ENCODE data around the gene MICAL3.

The MICAL3 gene

GRCh38 chr22:17782158-17782557 lies 242.2 kb downstream of the MICAL3 start:
- no peak for DNase-seq (ENCODE audit: low read depth)
- no peak for TF ChIP-seq CTCF (conservative IDR thresholded peaks at IDR 0.05; ENCODE audit: control insufficient read depth, insufficient read depth, low read depth, low read length)
- no peak overlapping the region for H3K4me3 ChIP-seq (ENCODE audit: control insufficient read depth, low read depth, low read length)

GRCh38 chr22:17781319-17782031 lies 242.9 kb downstream of the MICAL3 start:
- no peak for TF ChIP-seq CTCF (conservative IDR thresholded peaks at IDR 0.05; ENCODE audit: control insufficient read depth, insufficient read depth, low read depth, low read length)
- no peak overlapping the region for H3K4me3 ChIP-seq (ENCODE audit: control insufficient read depth, low read depth, low read length)
- DNase-seq (ENCODE audit: low read depth), result peak; percentile 80

GRCh38 chr22:17780741-17781318 lies 243.5 kb downstream of the MICAL3 start:
- TF ChIP-seq CTCF (conservative IDR thresholded peaks at IDR 0.05; ENCODE audit: control insufficient read depth, insufficient read depth, low read depth, low read length), result no peak
- DNase-seq (ENCODE audit: low read depth), result no peak
- no peak overlapping the region for H3K4me3 ChIP-seq (ENCODE audit: control insufficient read depth, low read depth, low read length)

GRCh38 chr22:17780116-17780740 lies 244.1 kb downstream of the MICAL3 start:
- DNase-seq (ENCODE audit: low read depth), result no peak

GRCh38 chr22:17779286-17780115 lies 244.9 kb downstream of the MICAL3 start:
- no peak overlapping the region for H3K4me3 ChIP-seq (ENCODE audit: control insufficient read depth, low read depth, low read length)
- no peak for TF ChIP-seq CTCF (conservative IDR thresholded peaks at IDR 0.05; ENCODE audit: control insufficient read depth, insufficient read depth, low read depth, low read length)
- DNase-seq (ENCODE audit: low read depth), result no peak

More at GRCh38 chr22:17780116-17780740, 244.1 kb downstream of the MICAL3 start:
- no peak overlapping the region for H3K4me3 ChIP-seq (ENCODE audit: control insufficient read depth, low read depth, low read length)
- no peak for TF ChIP-seq CTCF (conservative IDR thresholded peaks at IDR 0.05; ENCODE audit: control insufficient read depth, insufficient read depth, low read depth, low read length)

- no peak overlapping the region for H3K4me3 ChIP-seq (ENCODE audit: control insufficient read depth, low read depth, low read length)
- no peak for DNase-seq (ENCODE audit: low read depth)
- TF ChIP-seq CTCF (conservative IDR thresholded peaks at IDR 0.05; ENCODE audit: control insufficient read depth, insufficient read depth, low read depth, low read length), result no peak
Observed at GRCh38 chr22:17778412-17778976, 245.9 kb downstream of the MICAL3 start.

All from fibroblast of mammary gland (primary cell).